Panc1 (cell line): ENCODE results near the gene FGF22.

Source experiments
- POLR2AphosphoS5 ChIP-seq: IDR thresholded peaks from 2 replicates; pipeline ENCODE4 v1.6.1; 2012; ENCODE audit warnings: mild to moderate bottlenecking, low read depth, low read length, moderate library complexity
- SIN3A ChIP-seq: IDR thresholded peaks from 2 replicates; pipeline ENCODE4 v1.6.1; 2012; ENCODE audit warnings: low read depth, mild to moderate bottlenecking, low read length, moderate library complexity, borderline replicate concordance; ENCODE audit not compliant: insufficient read depth
- TCF7L2 ChIP-seq: IDR thresholded peaks from 2 replicates; pipeline ENCODE4 v1.6.1; 2011; ENCODE audit warnings: mild to moderate bottlenecking, low read depth, low read length, inconsistent platforms
- TF ChIP-seq, protein P1 (sequence below): fragments of 450-650 bp; IDR thresholded peaks from 2 replicates; pipeline ENCODE4 v1.5.1; 2017; ENCODE audit warnings: mild to moderate bottlenecking
- TF ChIP-seq, protein P2 (sequence below), 2 experiments: IDR thresholded peaks; 2 replicates each; pipeline ENCODE4 v1.6.1; 2011 to 2012; ENCODE audit warnings: low read depth in 2 of 2, control low read depth in 1 of 2, low read length in 1 of 2, mild to moderate bottlenecking in 1 of 2, moderate library complexity in 1 of 2; ENCODE audit not compliant: insufficient read depth in 1 of 2

DNA sequence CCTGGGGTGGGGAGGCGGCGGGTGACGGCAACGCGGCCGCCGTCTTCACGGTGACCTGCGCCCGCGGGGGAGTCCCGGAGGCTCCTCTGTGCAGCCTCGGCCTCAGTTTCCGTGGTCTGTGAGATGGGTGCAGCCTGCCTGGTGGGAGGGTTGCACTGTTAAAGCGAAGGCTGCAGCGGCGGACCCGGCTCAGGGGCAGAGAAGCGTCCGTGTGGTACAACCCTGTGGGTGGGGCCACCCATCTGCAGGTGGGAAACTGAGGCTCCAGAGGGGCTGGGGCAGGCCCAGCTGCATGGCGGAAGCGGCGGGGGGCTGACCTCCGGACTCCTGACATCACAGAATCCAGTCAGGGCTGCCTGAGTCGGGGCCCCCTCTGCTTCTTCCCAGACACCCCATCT lies 481 bp downstream of the FGF22 start:
- TF ChIP-seq, protein P1, sequence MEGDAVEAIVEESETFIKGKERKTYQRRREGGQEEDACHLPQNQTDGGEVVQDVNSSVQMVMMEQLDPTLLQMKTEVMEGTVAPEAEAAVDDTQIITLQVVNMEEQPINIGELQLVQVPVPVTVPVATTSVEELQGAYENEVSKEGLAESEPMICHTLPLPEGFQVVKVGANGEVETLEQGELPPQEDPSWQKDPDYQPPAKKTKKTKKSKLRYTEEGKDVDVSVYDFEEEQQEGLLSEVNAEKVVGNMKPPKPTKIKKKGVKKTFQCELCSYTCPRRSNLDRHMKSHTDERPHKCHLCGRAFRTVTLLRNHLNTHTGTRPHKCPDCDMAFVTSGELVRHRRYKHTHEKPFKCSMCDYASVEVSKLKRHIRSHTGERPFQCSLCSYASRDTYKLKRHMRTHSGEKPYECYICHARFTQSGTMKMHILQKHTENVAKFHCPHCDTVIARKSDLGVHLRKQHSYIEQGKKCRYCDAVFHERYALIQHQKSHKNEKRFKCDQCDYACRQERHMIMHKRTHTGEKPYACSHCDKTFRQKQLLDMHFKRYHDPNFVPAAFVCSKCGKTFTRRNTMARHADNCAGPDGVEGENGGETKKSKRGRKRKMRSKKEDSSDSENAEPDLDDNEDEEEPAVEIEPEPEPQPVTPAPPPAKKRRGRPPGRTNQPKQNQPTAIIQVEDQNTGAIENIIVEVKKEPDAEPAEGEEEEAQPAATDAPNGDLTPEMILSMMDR = no peak
- TF ChIP-seq, protein P2, sequence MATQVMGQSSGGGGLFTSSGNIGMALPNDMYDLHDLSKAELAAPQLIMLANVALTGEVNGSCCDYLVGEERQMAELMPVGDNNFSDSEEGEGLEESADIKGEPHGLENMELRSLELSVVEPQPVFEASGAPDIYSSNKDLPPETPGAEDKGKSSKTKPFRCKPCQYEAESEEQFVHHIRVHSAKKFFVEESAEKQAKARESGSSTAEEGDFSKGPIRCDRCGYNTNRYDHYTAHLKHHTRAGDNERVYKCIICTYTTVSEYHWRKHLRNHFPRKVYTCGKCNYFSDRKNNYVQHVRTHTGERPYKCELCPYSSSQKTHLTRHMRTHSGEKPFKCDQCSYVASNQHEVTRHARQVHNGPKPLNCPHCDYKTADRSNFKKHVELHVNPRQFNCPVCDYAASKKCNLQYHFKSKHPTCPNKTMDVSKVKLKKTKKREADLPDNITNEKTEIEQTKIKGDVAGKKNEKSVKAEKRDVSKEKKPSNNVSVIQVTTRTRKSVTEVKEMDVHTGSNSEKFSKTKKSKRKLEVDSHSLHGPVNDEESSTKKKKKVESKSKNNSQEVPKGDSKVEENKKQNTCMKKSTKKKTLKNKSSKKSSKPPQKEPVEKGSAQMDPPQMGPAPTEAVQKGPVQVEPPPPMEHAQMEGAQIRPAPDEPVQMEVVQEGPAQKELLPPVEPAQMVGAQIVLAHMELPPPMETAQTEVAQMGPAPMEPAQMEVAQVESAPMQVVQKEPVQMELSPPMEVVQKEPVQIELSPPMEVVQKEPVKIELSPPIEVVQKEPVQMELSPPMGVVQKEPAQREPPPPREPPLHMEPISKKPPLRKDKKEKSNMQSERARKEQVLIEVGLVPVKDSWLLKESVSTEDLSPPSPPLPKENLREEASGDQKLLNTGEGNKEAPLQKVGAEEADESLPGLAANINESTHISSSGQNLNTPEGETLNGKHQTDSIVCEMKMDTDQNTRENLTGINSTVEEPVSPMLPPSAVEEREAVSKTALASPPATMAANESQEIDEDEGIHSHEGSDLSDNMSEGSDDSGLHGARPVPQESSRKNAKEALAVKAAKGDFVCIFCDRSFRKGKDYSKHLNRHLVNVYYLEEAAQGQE (IDR thresholded peaks at IDR 0.05; ENCODE audit: insufficient read depth in 1 of 2, low read depth in 2 of 2, low read length in 1 of 2) = no peak
- TF ChIP-seq POLR2AphosphoS5 (no peak), SIN3A (no peak), TCF7L2 (no peak)
